ENCODE results near the gene AHCTF1.

DNA sequence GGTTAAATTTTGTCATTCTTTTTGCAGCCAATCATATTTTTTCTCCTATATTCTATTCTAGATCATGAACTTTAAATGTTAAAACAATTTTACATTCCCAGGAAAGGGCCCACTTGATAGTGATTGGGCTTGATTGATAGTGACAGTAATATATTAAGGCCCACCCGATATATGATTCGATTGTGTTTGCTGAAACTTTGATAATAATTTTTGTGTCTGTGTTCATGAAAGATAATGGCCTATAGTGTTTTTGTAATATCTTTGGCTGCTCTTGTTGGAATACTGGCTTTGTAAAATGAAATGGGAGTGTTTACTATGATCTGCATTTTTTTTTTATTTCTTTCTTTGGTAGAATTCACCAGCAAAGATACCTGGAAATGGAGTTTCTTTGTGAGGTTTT lies 107.2 kb downstream of the AHCTF1 start:
- TF ChIP-seq, protein P1, sequence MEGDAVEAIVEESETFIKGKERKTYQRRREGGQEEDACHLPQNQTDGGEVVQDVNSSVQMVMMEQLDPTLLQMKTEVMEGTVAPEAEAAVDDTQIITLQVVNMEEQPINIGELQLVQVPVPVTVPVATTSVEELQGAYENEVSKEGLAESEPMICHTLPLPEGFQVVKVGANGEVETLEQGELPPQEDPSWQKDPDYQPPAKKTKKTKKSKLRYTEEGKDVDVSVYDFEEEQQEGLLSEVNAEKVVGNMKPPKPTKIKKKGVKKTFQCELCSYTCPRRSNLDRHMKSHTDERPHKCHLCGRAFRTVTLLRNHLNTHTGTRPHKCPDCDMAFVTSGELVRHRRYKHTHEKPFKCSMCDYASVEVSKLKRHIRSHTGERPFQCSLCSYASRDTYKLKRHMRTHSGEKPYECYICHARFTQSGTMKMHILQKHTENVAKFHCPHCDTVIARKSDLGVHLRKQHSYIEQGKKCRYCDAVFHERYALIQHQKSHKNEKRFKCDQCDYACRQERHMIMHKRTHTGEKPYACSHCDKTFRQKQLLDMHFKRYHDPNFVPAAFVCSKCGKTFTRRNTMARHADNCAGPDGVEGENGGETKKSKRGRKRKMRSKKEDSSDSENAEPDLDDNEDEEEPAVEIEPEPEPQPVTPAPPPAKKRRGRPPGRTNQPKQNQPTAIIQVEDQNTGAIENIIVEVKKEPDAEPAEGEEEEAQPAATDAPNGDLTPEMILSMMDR (IDR thresholded peaks at IDR 0.05), result no peak
- no peak for TF ChIP-seq POLR2A (IDR thresholded peaks at IDR 0.05)

Measured in right lobe of liver (tissue), 4 donors.